ENCODE results near the gene CACNB4.

DNA sequence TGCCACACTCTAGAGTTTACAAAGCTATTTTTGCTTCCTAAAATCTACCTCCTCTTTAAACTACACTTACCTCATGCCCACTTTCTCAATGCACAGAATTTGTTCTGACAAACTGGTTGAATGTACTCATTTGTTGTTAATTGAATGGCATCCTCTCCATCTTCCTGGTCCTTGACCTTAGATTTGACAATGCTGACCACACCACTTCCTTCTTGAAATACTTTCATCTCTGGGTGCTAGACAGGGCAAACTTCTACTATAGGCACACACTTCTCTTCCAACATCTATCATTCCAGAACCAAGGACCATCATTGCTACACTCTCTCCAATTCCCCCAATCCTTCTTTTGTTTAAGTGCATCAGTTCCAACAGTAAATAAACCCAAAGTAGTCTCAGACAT lies 292.9 kb downstream of the CACNB4 start:
- TF ChIP-seq, protein P1, sequence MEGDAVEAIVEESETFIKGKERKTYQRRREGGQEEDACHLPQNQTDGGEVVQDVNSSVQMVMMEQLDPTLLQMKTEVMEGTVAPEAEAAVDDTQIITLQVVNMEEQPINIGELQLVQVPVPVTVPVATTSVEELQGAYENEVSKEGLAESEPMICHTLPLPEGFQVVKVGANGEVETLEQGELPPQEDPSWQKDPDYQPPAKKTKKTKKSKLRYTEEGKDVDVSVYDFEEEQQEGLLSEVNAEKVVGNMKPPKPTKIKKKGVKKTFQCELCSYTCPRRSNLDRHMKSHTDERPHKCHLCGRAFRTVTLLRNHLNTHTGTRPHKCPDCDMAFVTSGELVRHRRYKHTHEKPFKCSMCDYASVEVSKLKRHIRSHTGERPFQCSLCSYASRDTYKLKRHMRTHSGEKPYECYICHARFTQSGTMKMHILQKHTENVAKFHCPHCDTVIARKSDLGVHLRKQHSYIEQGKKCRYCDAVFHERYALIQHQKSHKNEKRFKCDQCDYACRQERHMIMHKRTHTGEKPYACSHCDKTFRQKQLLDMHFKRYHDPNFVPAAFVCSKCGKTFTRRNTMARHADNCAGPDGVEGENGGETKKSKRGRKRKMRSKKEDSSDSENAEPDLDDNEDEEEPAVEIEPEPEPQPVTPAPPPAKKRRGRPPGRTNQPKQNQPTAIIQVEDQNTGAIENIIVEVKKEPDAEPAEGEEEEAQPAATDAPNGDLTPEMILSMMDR (IDR thresholded peaks at IDR 0.05), result no peak
- TF ChIP-seq POLR2AphosphoS5 (IDR thresholded peaks at IDR 0.05; ENCODE audit: low read depth, low read length) (no peak), SIN3A (IDR thresholded peaks at IDR 0.05; ENCODE audit: borderline replicate concordance, insufficient read depth, low read depth, low read length) (no peak), TCF7L2 (IDR thresholded peaks at IDR 0.05; ENCODE audit: low read depth, low read length) (no peak)
- TF ChIP-seq, protein P2, sequence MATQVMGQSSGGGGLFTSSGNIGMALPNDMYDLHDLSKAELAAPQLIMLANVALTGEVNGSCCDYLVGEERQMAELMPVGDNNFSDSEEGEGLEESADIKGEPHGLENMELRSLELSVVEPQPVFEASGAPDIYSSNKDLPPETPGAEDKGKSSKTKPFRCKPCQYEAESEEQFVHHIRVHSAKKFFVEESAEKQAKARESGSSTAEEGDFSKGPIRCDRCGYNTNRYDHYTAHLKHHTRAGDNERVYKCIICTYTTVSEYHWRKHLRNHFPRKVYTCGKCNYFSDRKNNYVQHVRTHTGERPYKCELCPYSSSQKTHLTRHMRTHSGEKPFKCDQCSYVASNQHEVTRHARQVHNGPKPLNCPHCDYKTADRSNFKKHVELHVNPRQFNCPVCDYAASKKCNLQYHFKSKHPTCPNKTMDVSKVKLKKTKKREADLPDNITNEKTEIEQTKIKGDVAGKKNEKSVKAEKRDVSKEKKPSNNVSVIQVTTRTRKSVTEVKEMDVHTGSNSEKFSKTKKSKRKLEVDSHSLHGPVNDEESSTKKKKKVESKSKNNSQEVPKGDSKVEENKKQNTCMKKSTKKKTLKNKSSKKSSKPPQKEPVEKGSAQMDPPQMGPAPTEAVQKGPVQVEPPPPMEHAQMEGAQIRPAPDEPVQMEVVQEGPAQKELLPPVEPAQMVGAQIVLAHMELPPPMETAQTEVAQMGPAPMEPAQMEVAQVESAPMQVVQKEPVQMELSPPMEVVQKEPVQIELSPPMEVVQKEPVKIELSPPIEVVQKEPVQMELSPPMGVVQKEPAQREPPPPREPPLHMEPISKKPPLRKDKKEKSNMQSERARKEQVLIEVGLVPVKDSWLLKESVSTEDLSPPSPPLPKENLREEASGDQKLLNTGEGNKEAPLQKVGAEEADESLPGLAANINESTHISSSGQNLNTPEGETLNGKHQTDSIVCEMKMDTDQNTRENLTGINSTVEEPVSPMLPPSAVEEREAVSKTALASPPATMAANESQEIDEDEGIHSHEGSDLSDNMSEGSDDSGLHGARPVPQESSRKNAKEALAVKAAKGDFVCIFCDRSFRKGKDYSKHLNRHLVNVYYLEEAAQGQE (IDR thresholded peaks at IDR 0.05; ENCODE audit: insufficient read depth in 1 of 2, low read depth in 2 of 2, low read length in 1 of 2), result no peak

All from Panc1 (cell line).